DOHH2 (cell line): Measurements from ENCODE around the gene EML1.

Experiments used
- H3F3A ChIP-seq: fragments of 200-600 bp; sonication (generic), shearing (Covaris generic); 2 replicates; pipeline ENCODE4 v1.6.0; 2016; ENCODE audit warnings: antibody characterized with exemption, mild to moderate bottlenecking; ENCODE audit not compliant: control insufficient read depth, insufficient read depth
- H3K27ac ChIP-seq: fragments of 200-600 bp; sonication (generic); 2 replicates; pipeline ENCODE4 v1.5.1; 2014; ENCODE audit warnings: low read depth, mild to moderate bottlenecking, low read length, moderate library complexity
- H3K27me3 ChIP-seq: fragments of 200-600 bp; sonication (generic); 2 replicates; pipeline ENCODE4 v1.6.1; 2014; ENCODE audit warnings: mild to moderate bottlenecking, low read length, mixed read lengths; ENCODE audit not compliant: control insufficient read depth
- H3K36me3 ChIP-seq: fragments of 200-600 bp; sonication (generic); 2 replicates; pipeline ENCODE4 v1.6.1; 2014; ENCODE audit warnings: mild to moderate bottlenecking, low read length, moderate library complexity, mixed read lengths; ENCODE audit not compliant: control insufficient read depth
- H3K4me1 ChIP-seq: fragments of 200-600 bp; sonication (generic); 2 replicates; pipeline ENCODE4 v1.6.1; 2014; ENCODE audit warnings: mild to moderate bottlenecking, low read length, mixed read lengths; ENCODE audit not compliant: control insufficient read depth
- H3K4me2 ChIP-seq: fragments of 200-600 bp; sonication (generic); 2 replicates; pipeline ENCODE4 v1.6.0; 2014; ENCODE audit warnings: mild to moderate bottlenecking, low read length, moderate library complexity
- H3K4me3 ChIP-seq: fragments of 200-600 bp; sonication (generic); 2 replicates; pipeline ENCODE4 v1.5.1; 2014; ENCODE audit warnings: mild to moderate bottlenecking, low read length, mixed read lengths
- H3K79me2 ChIP-seq: fragments of 200-600 bp; sonication (generic); 2 replicates; pipeline ENCODE4 v1.6.1; 2014; ENCODE audit warnings: mild to moderate bottlenecking, low read length, mixed read lengths; ENCODE audit not compliant: control insufficient read depth
- H3K9me2 ChIP-seq: fragments of 200-600 bp; sonication (generic); replicated peaks from 2 replicates; pipeline ENCODE4 v1.6.1; 2014; ENCODE audit warnings: mild to moderate bottlenecking, low read length, mixed read lengths; ENCODE audit not compliant: control insufficient read depth
- H3K9me3 ChIP-seq: fragments of 200-600 bp; sonication (generic); 2 replicates; pipeline ENCODE4 v1.6.1; 2014; ENCODE audit warnings: antibody characterized with exemption, low read length, mixed read lengths; ENCODE audit not compliant: control insufficient read depth, insufficient read depth
- H4K20me1 ChIP-seq: fragments of 200-600 bp; sonication (generic); 2 replicates; pipeline ENCODE4 v1.6.0; 2014; ENCODE audit warnings: low read depth, mild to moderate bottlenecking, antibody characterized with exemption, low read length, moderate library complexity; ENCODE audit not compliant: control insufficient read depth, insufficient read depth
- CTCF ChIP-seq: fragments of 200-600 bp; sonication (generic); IDR thresholded peaks from one replicate; pipeline ENCODE4 v1.5.1; 2014; ENCODE audit warnings: antibody characterized with exemption, mild to moderate bottlenecking, low read depth, low read length; ENCODE audit not compliant: poor library complexity, severe bottlenecking
- EZH2phosphoT487 ChIP-seq: fragments of 200-600 bp; sonication (generic); IDR thresholded peaks from 2 replicates; pipeline ENCODE4 v1.6.1; 2017; ENCODE audit warnings: borderline replicate concordance, mild to moderate bottlenecking, antibody characterized with exemption, low read length, moderate library complexity, mixed read lengths

Gene EML1

GRCh38 chr14:99863059-99863458 lies 69.8 kb downstream of the EML1 start:
- H3K27ac ChIP-seq, result no peak overlapping the region
- H3K9me2 ChIP-seq, result no peaks in the 10 kb centered on the region
- H3K4me2 ChIP-seq, result no peak overlapping the region
- H3K27me3 ChIP-seq, result peaks cover 12% of the 10 kb centered on the region
- no peaks in the 10 kb centered on the region for H3F3A ChIP-seq
- no peak for TF ChIP-seq EZH2phosphoT487
- TF ChIP-seq CTCF, result no peak
- H4K20me1 ChIP-seq, result no peaks in the 10 kb centered on the region
- H3K79me2 ChIP-seq, result no peaks in the 10 kb centered on the region
- H3K36me3 ChIP-seq, result no peaks in the 10 kb centered on the region
- no peaks in the 10 kb centered on the region for H3K9me3 ChIP-seq
- no peaks in the 10 kb centered on the region for H3K4me1 ChIP-seq
- no peak overlapping the region for H3K4me3 ChIP-seq

- Histone ChIP-seq H3K27me3 (peaks cover 24% of the 10 kb centered on the region), H3K36me3 (no peaks in the 10 kb centered on the region), H3K4me3 (no peak overlapping the region), H3F3A (no peaks in the 10 kb centered on the region), H3K27ac (no peak overlapping the region), H4K20me1 (no peaks in the 10 kb centered on the region), H3K9me2 (no peaks in the 10 kb centered on the region), H3K4me2 (no peak overlapping the region), H3K79me2 (no peaks in the 10 kb centered on the region), H3K9me3 (no peaks in the 10 kb centered on the region), H3K4me1 (no peaks in the 10 kb centered on the region)
- TF ChIP-seq CTCF (no peak), EZH2phosphoT487 (no peak)
Observed at GRCh38 chr14:99865408-99865807, 72.2 kb downstream of the EML1 start.

GRCh38 chr14:99870617-99871016 lies 77.4 kb downstream of the EML1 start:
- no peaks in the 10 kb centered on the region for H3K4me1 ChIP-seq
- no peaks in the 10 kb centered on the region for H3K36me3 ChIP-seq
- H3K27ac ChIP-seq, result no peak overlapping the region
- TF ChIP-seq CTCF (no peak), EZH2phosphoT487 (no peak)
- no peaks in the 10 kb centered on the region for H3F3A ChIP-seq
- no peaks in the 10 kb centered on the region for H3K79me2 ChIP-seq
- no peak overlapping the region for H3K4me2 ChIP-seq
- H3K4me3 ChIP-seq, result no peak overlapping the region
- no peaks in the 10 kb centered on the region for H3K9me3 ChIP-seq
- H3K27me3 ChIP-seq, result peaks cover 18% of the 10 kb centered on the region
- H4K20me1 ChIP-seq, result no peaks in the 10 kb centered on the region
- no peaks in the 10 kb centered on the region for H3K9me2 ChIP-seq

- Histone ChIP-seq H3F3A (no peaks in the 10 kb centered on the region), H3K79me2 (no peaks in the 10 kb centered on the region), H3K9me2 (no peaks in the 10 kb centered on the region), H4K20me1 (no peaks in the 10 kb centered on the region), H3K27ac (no peak overlapping the region), H3K9me3 (no peaks in the 10 kb centered on the region), H3K4me3 (no peak overlapping the region), H3K27me3 (peaks cover 18% of the 10 kb centered on the region), H3K4me1 (no peaks in the 10 kb centered on the region), H3K36me3 (no peaks in the 10 kb centered on the region), H3K4me2 (no peak overlapping the region)
- TF ChIP-seq CTCF, result no peak
- TF ChIP-seq EZH2phosphoT487, result no peak
Observed at GRCh38 chr14:99871771-99872170, 78.6 kb downstream of the EML1 start.
